Astrocyte (in vitro differentiated cells and primary cell): ENCODE results near the gene USP32.

Experiments used
- EZH2 ChIP-seq: IDR thresholded peaks from 2 replicates; pipeline ENCODE4 v1.6.1; 2012; ENCODE audit warnings: mild to moderate bottlenecking, low read length, inconsistent platforms; ENCODE audit not compliant: insufficient read depth
- TF ChIP-seq, protein P1 (sequence below): IDR thresholded peaks from 2 replicates; pipeline ENCODE4 v1.5.1; 2011; ENCODE audit warnings: low read depth, mild to moderate bottlenecking, inconsistent platforms, low read length, moderate library complexity; ENCODE audit not compliant: insufficient read depth

DNA sequence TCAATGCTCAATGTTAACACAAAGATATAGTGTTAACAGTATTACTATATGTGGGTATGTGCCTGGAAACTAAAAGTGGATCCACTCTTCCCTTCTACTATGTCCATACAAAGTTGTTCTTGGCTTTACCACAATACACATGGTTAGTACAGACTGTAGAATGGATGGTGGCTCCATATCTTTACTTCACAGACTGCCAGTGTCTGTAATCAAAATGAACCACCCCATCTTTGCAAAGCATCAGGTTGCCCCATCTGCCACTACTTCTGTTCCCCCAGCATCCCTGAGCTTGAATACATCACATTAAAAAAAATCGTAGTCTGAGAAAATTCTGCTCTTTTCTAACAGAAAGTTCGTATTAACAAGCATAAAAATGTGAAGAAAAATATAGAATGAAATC lies 30.0 kb downstream of the USP32 start:
- TF ChIP-seq, protein P1, sequence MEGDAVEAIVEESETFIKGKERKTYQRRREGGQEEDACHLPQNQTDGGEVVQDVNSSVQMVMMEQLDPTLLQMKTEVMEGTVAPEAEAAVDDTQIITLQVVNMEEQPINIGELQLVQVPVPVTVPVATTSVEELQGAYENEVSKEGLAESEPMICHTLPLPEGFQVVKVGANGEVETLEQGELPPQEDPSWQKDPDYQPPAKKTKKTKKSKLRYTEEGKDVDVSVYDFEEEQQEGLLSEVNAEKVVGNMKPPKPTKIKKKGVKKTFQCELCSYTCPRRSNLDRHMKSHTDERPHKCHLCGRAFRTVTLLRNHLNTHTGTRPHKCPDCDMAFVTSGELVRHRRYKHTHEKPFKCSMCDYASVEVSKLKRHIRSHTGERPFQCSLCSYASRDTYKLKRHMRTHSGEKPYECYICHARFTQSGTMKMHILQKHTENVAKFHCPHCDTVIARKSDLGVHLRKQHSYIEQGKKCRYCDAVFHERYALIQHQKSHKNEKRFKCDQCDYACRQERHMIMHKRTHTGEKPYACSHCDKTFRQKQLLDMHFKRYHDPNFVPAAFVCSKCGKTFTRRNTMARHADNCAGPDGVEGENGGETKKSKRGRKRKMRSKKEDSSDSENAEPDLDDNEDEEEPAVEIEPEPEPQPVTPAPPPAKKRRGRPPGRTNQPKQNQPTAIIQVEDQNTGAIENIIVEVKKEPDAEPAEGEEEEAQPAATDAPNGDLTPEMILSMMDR, result no peak
- no peak for TF ChIP-seq EZH2
